Lower leg skin (tissue), 4 donors: Measurements from ENCODE around the gene OTUD5. TPM values are rescaled to one million over a fixed set of nuclear protein-coding genes. Genes with fewer than 3 reads are reported as not detected.

Experiments used
- DNase-seq, 2 donors: peaks; one replicate each; pipeline ENCODE4 v3.0.0-alpha.2; 2019; ENCODE audit warnings: low spot score in 2 of 2
- H3K4me3 ChIP-seq: fragments of 200-600 bp; sonication (generic); 2 replicates; pipeline ENCODE4 v1.5.1; 2017; ENCODE audit warnings: mild to moderate bottlenecking, low read depth; ENCODE audit not compliant: poor library complexity, severe bottlenecking
- CTCF ChIP-seq, 3 donors: fragments of 450-650 bp; IDR thresholded peaks; one replicate each; pipeline ENCODE4 v1.5.1; 2016; ENCODE audit warnings: antibody characterized with exemption in 3 of 3, mild to moderate bottlenecking in 3 of 3, moderate library complexity in 2 of 3
- POLR2A ChIP-seq, 2 donors: fragments of 450-650 bp; IDR thresholded peaks; one replicate each; pipeline ENCODE4 v1.6.1; 2016 to 2017; ENCODE audit warnings: antibody characterized with exemption in 2 of 2, mild to moderate bottlenecking in 1 of 2, moderate library complexity in 1 of 2
- WGBS, 2 donors: methylation state at CpG; one replicate each; pipeline ENCODE4 v1.1.5; 2018; 5-methylcytosine and 5-hydroxymethylcytosine counted together
- intact Hi-C: fragments of 100-400 bp; cut with DNase I; formaldehyde crosslinking; loops from one replicate; pipeline ENCODE4 v1.15.0; 2023; ENCODE audit warnings: low total_unique reads
- total RNA-seq, 4 donors: library from RNA; depleted of rRNA; stranded (reverse); fragments of >200 nt; gene quantifications; one replicate each; pipeline ENCODE4 v1.1.0, GENCODE V29; 2016

OTUD5 gene
- total RNA-seq, 4 donors from 2014 or later: 47.2 to 66.8 (median 53.6) TPM

GRCh38 chrX:48904180-48904579 is 53.2 kb downstream of the OTUD5 start:
- no peak for DNase-seq
- no peak for TF ChIP-seq CTCF (IDR thresholded peaks at IDR 0.05)
- TF ChIP-seq POLR2A (IDR thresholded peaks at IDR 0.05): no peak
- 85 to 86% methylated on average over 8 of the region's 8 CpGs for WGBS, 2 donors
- intact Hi-C loops: no loop called here
- no peak overlapping the region for H3K4me3 ChIP-seq

- TF ChIP-seq CTCF (IDR thresholded peaks at IDR 0.05): no peak
- TF ChIP-seq POLR2A (IDR thresholded peaks at IDR 0.05): no peak
- intact Hi-C loops: no loop called here
- no peak overlapping the region for H3K4me3 ChIP-seq
- DNase-seq: no peak
- WGBS, 2 donors: 84 to 86% methylated on average over 6 of the region's 6 CpGs
Measured at GRCh38 chrX:48903290-48903689, 54.1 kb downstream of the OTUD5 start.

- DNase-seq: no peak
- no peak for TF ChIP-seq CTCF (IDR thresholded peaks at IDR 0.05)
- no peak for TF ChIP-seq POLR2A (IDR thresholded peaks at IDR 0.05)
- 81 to 82% methylated on average over 5 to 14 of the region's 14 CpGs for WGBS, 2 donors
- no peak overlapping the region for H3K4me3 ChIP-seq
- intact Hi-C loops: no loop called here
Measured at GRCh38 chrX:48902776-48903175, 54.6 kb downstream of the OTUD5 start.

GRCh38 chrX:48902135-48902534 is 55.3 kb downstream of the OTUD5 start:
- intact Hi-C loops: no loop called here
- WGBS, 2 donors: 89 to 93% methylated on average over 20 of the region's 20 CpGs
- DNase-seq: no peak
- no peak overlapping the region for H3K4me3 ChIP-seq
- no peak for TF ChIP-seq POLR2A (IDR thresholded peaks at IDR 0.05)
- no peak for TF ChIP-seq CTCF (IDR thresholded peaks at IDR 0.05)

GRCh38 chrX:48901069-48901468 is 56.3 kb downstream of the OTUD5 start:
- TF ChIP-seq CTCF (IDR thresholded peaks at IDR 0.05) (no peak), POLR2A (IDR thresholded peaks at IDR 0.05) (no peak)
- intact Hi-C loops: no loop called here
- DNase-seq: no peak
- 84 to 93% methylated on average over 6 to 7 of the region's 7 CpGs for WGBS, 2 donors
- H3K4me3 ChIP-seq: no peak overlapping the region

- no peak for DNase-seq
- no peak for TF ChIP-seq POLR2A (IDR thresholded peaks at IDR 0.05)
- no peak for TF ChIP-seq CTCF (IDR thresholded peaks at IDR 0.05)
- no peak overlapping the region for H3K4me3 ChIP-seq
- intact Hi-C loops: no loop called here
- 44 to 72% methylated on average over 8 of the region's 8 CpGs for WGBS, 2 donors
Measured at GRCh38 chrX:48899078-48899410, 58.4 kb downstream of the OTUD5 start.
